ENCODE results near the gene SLC10A4.
"Not testable (repeated sequence)": the region's sequence is repeated elsewhere in the genome, so short reads cannot be mapped to it uniquely, and the experiment has no call there.

Gene SLC10A4, protein sequence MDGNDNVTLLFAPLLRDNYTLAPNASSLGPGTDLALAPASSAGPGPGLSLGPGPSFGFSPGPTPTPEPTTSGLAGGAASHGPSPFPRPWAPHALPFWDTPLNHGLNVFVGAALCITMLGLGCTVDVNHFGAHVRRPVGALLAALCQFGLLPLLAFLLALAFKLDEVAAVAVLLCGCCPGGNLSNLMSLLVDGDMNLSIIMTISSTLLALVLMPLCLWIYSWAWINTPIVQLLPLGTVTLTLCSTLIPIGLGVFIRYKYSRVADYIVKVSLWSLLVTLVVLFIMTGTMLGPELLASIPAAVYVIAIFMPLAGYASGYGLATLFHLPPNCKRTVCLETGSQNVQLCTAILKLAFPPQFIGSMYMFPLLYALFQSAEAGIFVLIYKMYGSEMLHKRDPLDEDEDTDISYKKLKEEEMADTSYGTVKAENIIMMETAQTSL

GRCh38 chr4:48483006-48483776 is at the start of gene SLC10A4:
Gene SLC10A4, plus strand, starts transcription at chr4:48483343. Its CDS starts 219 bp downstream, at chr4:48483562.
- peak; percentile 42 for DNase-seq
- Mint-ChIP-seq H3K4me1 (ENCODE audit: low read depth) (peaks cover 15% of the 10 kb centered on the region), H3K36me3 (ENCODE audit: low read depth) (no peaks in the 10 kb centered on the region), H3K9me3 (no peaks in the 10 kb centered on the region), H3K27ac (no peak within 1 kb of the TSS), H3K4me3 (peak within 1 kb of the TSS; percentile 68), H3K27me3 (peaks cover 67% of the 10 kb centered on the region)

- Mint-ChIP-seq H3K4me1 (ENCODE audit: low read depth) (peaks cover 11% of the 10 kb centered on the region), H3K4me3 (no peak overlapping the region), H3K27me3 (no peaks in the 10 kb centered on the region), H3K36me3 (ENCODE audit: low read depth) (no peaks in the 10 kb centered on the region), H3K9me3 (no peaks in the 10 kb centered on the region), H3K27ac (no peak overlapping the region)
- DNase-seq: no peak
Measured at GRCh38 chr4:48436318-48436717, 46.8 kb upstream of the SLC10A4 start.

- Mint-ChIP-seq H3K27me3 (no peaks in the 10 kb centered on the region), H3K4me1 (ENCODE audit: low read depth) (peaks cover 2% of the 10 kb centered on the region), H3K36me3 (ENCODE audit: low read depth) (no peaks in the 10 kb centered on the region), H3K27ac (no peak overlapping the region), H3K4me3 (no peak overlapping the region), H3K9me3 (no peaks in the 10 kb centered on the region)
- DNase-seq: no peak
Measured at GRCh38 chr4:48439988-48440387, 43.2 kb upstream of the SLC10A4 start.

DNA sequence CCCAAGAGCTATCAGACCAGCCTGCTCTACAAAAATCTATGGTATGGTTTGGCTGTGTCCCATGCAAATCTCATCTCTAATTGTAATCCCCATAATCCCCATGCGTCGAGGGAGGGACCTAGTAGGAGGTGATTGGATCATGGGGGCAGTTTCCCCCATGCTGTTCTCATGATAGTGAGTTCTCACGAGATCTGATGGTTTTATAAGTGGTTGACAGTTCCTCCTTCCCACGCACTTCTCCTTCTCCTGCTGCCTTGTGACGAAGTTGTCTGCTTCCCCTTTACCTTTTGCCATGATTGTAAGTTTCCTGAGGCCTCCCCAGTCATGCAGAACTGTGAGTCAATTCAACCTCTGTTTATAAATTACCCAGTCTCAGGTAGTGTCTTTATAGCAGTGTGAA is 42.2 kb upstream of the SLC10A4 start:
- H3K4me3 Mint-ChIP-seq; H3K9me3 Mint-ChIP-seq; DNase-seq; H3K4me1 Mint-ChIP-seq (ENCODE audit: low read depth); H3K27me3 Mint-ChIP-seq; H3K36me3 Mint-ChIP-seq (ENCODE audit: low read depth); H3K27ac Mint-ChIP-seq: not testable (repeated sequence)

DNA sequence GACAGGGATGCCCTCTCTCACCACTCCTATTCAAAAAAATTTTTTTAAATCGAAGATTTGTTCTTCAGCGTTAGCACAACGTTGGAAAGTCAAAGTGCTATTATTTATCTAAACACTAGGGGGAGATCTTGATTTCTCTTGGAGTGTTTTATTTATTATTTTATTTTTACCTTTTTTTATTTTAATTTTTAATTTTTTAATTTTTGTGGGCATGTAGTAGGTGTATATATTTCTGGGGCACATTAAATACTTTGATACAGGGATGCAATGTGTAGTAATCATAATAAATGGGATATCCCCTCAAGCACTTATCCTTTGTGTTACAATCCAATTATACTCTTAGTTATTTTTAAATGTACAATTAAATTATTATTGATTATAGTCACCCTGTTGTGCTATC is 37.4 kb upstream of the SLC10A4 start:
- no peaks in the 10 kb centered on the region for H3K27me3 Mint-ChIP-seq
- no peak for DNase-seq

DNA sequence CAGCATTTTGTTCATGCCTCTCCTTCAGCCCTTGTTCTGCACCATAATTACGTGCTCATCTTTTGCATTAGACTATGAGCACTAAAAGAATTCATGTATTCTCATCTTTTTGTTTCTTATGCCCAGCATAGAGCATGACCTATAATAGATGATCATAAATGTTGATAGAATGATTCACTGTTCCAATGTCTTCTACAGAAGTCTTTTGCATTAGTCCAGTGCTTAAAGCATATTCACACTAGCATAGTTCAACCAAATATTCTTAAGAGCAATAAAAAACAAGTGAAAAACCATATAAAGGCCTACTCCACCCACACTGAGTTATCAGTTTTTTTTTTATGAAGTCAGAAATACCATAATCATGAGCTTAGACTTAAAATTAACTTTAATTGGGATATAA is 36.5 kb upstream of the SLC10A4 start:
- H3K4me1 Mint-ChIP-seq (ENCODE audit: low read depth): no peaks in the 10 kb centered on the region
- no peak overlapping the region for H3K27ac Mint-ChIP-seq
- H3K9me3 Mint-ChIP-seq: no peaks in the 10 kb centered on the region
- no peak for DNase-seq
- H3K27me3 Mint-ChIP-seq: no peaks in the 10 kb centered on the region
- no peak overlapping the region for H3K4me3 Mint-ChIP-seq
- no peaks in the 10 kb centered on the region for H3K36me3 Mint-ChIP-seq (ENCODE audit: low read depth)

More for the DNA sequence above, 37.4 kb upstream of the SLC10A4 start:
- peaks cover 2% of the 10 kb centered on the region for H3K4me1 Mint-ChIP-seq (ENCODE audit: low read depth)
- H3K27ac Mint-ChIP-seq: no peak overlapping the region
- H3K9me3 Mint-ChIP-seq: no peaks in the 10 kb centered on the region
- H3K4me3 Mint-ChIP-seq: no peak overlapping the region
- no peaks in the 10 kb centered on the region for H3K36me3 Mint-ChIP-seq (ENCODE audit: low read depth)

GRCh38 chr4:48449151-48449550 is 34.0 kb upstream of the SLC10A4 start:
- H3K4me1 Mint-ChIP-seq (ENCODE audit: low read depth): no peaks in the 10 kb centered on the region
- H3K27me3 Mint-ChIP-seq: peaks cover 5% of the 10 kb centered on the region
- H3K36me3 Mint-ChIP-seq (ENCODE audit: low read depth): no peaks in the 10 kb centered on the region
- H3K9me3 Mint-ChIP-seq: no peaks in the 10 kb centered on the region
- no peak for DNase-seq
- H3K27ac Mint-ChIP-seq: no peak overlapping the region
- H3K4me3 Mint-ChIP-seq: no peak overlapping the region

DNA sequence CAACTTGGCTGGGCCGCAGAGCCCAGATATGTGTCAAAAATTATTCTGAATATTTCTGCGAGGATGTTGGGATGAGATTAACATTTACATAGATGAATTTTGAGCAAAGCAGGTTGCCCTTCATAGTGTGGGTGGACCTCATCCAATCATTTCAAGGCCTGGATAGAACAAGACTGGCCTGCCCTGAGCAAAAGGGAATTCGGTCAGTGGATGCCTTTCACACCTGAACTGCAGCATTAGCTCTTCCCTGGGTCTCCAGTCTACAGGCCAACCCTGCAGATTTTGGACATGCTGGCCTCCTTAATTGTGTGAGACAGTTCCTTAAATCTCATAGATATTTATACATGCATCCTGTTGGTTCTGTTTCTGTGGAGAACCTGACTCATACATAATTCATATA is 32.4 kb upstream of the SLC10A4 start:
- peaks cover 5% of the 10 kb centered on the region for H3K27me3 Mint-ChIP-seq
- H3K4me1 Mint-ChIP-seq (ENCODE audit: low read depth): no peaks in the 10 kb centered on the region

DNA sequence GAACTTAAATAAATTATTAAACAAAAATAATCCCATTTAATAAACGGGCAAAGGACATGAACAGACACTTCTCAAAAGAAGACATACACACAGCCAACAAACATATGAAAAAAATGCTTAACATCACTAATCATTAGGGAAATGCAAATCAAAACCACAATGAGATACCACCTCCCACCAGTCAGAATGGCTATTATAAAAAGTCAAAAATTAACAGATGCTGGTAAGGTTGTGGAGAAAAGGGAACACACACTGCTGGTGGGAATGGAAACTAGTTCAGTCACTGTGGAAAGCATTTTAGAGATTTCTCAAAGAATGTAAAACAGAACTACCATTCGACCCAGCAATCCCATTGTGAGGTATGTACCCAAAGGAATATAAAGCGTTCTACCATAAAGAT is 31.5 kb upstream of the SLC10A4 start:
- not testable (repeated sequence) for H3K4me3 Mint-ChIP-seq; H3K27ac Mint-ChIP-seq; H3K27me3 Mint-ChIP-seq; H3K36me3 Mint-ChIP-seq (ENCODE audit: low read depth); H3K9me3 Mint-ChIP-seq; DNase-seq; H3K4me1 Mint-ChIP-seq (ENCODE audit: low read depth)

More for the DNA sequence above, 32.4 kb upstream of the SLC10A4 start:
- DNase-seq: no peak
- Mint-ChIP-seq H3K36me3 (ENCODE audit: low read depth) (no peaks in the 10 kb centered on the region), H3K27ac (no peak overlapping the region), H3K9me3 (no peaks in the 10 kb centered on the region), H3K4me3 (no peak overlapping the region)

GRCh38 chr4:48454591-48454990 is 28.6 kb upstream of the SLC10A4 start:
- H3K9me3 Mint-ChIP-seq: no peaks in the 10 kb centered on the region
- H3K36me3 Mint-ChIP-seq (ENCODE audit: low read depth): no peaks in the 10 kb centered on the region
- H3K27me3 Mint-ChIP-seq: peaks cover 5% of the 10 kb centered on the region
- H3K27ac Mint-ChIP-seq: no peak overlapping the region
- H3K4me1 Mint-ChIP-seq (ENCODE audit: low read depth): no peaks in the 10 kb centered on the region
- H3K4me3 Mint-ChIP-seq: no peak overlapping the region
- no peak for DNase-seq

DNA sequence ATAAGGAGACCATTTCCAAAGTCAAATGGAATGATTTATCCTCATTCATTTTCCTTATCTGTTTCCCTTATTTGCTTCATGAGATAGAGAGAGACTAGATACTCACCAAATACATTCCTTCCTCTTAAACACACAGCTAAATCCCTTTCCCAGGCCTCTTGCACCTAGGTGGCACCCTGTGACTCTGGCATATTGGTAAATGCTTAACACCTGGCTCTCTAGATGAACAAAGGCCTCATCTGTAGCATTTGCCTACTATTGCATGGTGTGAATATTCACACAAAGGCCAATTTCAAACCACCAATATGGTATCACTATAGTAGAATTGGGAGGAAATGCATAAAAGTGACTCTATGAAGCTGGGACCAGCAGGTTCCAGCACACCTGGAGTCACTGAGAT is 22.1 kb upstream of the SLC10A4 start:
- Mint-ChIP-seq H3K27me3 (no peaks in the 10 kb centered on the region), H3K36me3 (ENCODE audit: low read depth) (no peaks in the 10 kb centered on the region), H3K4me3 (no peak overlapping the region), H3K4me1 (ENCODE audit: low read depth) (no peaks in the 10 kb centered on the region), H3K9me3 (no peaks in the 10 kb centered on the region), H3K27ac (no peak overlapping the region)
- DNase-seq: no peak

- DNase-seq: no peak
- Mint-ChIP-seq H3K4me1 (ENCODE audit: low read depth) (no peaks in the 10 kb centered on the region), H3K4me3 (no peak overlapping the region), H3K36me3 (ENCODE audit: low read depth) (no peaks in the 10 kb centered on the region), H3K27ac (no peak overlapping the region), H3K9me3 (no peaks in the 10 kb centered on the region), H3K27me3 (no peaks in the 10 kb centered on the region)
Measured at GRCh38 chr4:48462363-48462762, 20.8 kb upstream of the SLC10A4 start.

DNA sequence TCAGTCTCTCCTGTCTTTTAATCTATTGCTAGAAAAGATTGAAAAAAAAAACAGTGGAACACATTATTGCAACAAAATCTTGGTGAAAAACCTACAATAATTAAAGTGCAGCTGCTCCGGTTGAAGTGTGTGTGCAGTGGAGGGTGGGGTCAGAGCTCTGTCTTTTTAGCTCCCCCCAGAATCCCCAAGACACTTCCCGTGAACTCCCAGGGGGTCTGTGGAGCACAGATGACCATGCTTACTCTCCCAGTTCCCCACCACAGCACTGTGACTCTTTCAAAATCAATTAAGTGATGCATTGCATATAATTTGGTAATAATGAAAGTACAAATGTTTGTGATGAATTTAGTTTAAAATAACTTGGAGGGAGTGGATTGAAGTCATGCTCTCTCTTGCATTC is 15.7 kb upstream of the SLC10A4 start:
- no peak for DNase-seq
- Mint-ChIP-seq H3K9me3 (no peaks in the 10 kb centered on the region), H3K36me3 (ENCODE audit: low read depth) (no peaks in the 10 kb centered on the region), H3K4me1 (ENCODE audit: low read depth) (no peaks in the 10 kb centered on the region), H3K4me3 (no peak overlapping the region), H3K27ac (no peak overlapping the region), H3K27me3 (peaks cover 3% of the 10 kb centered on the region)

DNA sequence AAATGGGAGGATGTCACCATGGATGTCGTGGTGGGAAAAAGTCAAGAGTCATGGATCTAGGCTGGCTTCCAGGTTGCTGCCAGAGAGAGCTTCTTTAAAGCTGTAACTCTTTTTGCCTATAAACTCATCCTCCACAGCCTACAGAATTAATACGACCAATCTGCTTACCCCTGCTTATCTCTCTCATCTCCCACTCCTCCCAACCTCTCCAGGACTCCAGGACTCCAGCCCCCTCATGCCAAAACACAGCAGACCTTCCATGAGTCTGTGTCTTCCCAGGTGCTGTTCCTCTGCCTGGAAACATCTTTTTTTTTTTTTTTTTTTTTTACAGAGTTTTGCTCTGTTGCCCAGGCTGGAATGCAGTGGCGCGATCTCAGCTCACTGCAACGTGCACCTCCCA is 15.3 kb upstream of the SLC10A4 start:
- DNase-seq: no peak
- Mint-ChIP-seq H3K36me3 (ENCODE audit: low read depth) (no peaks in the 10 kb centered on the region), H3K4me3 (no peak overlapping the region), H3K27me3 (peaks cover 3% of the 10 kb centered on the region), H3K27ac (no peak overlapping the region), H3K4me1 (ENCODE audit: low read depth) (no peaks in the 10 kb centered on the region), H3K9me3 (no peaks in the 10 kb centered on the region)

DNA sequence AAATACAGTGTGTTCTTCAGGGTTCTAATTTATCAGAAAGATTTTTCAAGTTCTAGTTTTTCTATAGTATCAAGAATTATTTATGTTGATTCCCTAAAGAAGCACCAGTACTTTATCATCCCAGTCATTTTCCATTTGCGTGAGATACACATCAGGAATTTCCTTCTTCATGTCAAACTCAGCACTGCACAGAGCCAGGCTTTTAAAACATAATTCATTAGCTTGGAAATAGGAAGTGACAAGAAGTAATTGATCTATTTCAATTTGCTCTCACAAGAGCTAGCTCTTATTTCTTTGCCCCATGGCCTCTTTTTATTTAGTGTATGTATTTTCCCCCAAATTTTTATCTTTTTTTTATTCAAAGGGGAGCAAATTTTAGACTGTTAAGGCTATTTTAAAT is 13.0 kb upstream of the SLC10A4 start:
- H3K9me3 Mint-ChIP-seq: no peaks in the 10 kb centered on the region
- H3K27ac Mint-ChIP-seq: no peak overlapping the region

More for the DNA sequence above, 13.0 kb upstream of the SLC10A4 start:
- Mint-ChIP-seq H3K4me3 (no peak overlapping the region), H3K27me3 (peaks cover 3% of the 10 kb centered on the region), H3K36me3 (ENCODE audit: low read depth) (no peaks in the 10 kb centered on the region), H3K4me1 (ENCODE audit: low read depth) (no peaks in the 10 kb centered on the region)
- DNase-seq: no peak
